IMR-90 (cell line): Measurements from ENCODE around the gene AUTS2. TPM values are rescaled to one million over a fixed set of nuclear protein-coding genes. Genes with fewer than 3 reads are reported as not detected.

ENCODE experiments used
- ATAC-seq: fragments of 200-7000 bp; cut with Tn5 transposase; 2 replicates; pipeline ENCODE4 v1.9.1; 2020; ENCODE audit warnings: low read depth, mild to moderate bottlenecking, moderate library complexity
- BruUV-seq: library from RNA; stranded (reverse); fragments of 400-500 nt; replicated peaks from 2 replicates; lab custom pipeline; 2021; lab: Mats Ljungman, UMichigan
- CTCF ChIA-PET: fragments of 300-600 bp; formaldehyde crosslinking; extraction: SDS; loops from one replicate; lab custom pipeline; 2021; ENCODE audit warnings: antibody characterized with exemption; lab: Yijun Ruan, JAX
- POLR2A ChIA-PET: fragments of 300-600 bp; sonication (Branson Sonifier 250); formaldehyde crosslinking; loops from one replicate; lab custom pipeline; 2022; ENCODE audit warnings: antibody characterized with exemption; ENCODE audit not compliant: unreplicated experiment; lab: Charles Lee
- DNase-seq: peaks from one replicate; pipeline ENCODE4 v3.0.0; 2013
- H2AFZ ChIP-seq: replicated peaks from 2 replicates; pipeline ENCODE3; 2013; ENCODE audit warnings: low read length, mild to moderate bottlenecking; ENCODE audit not compliant: poor library complexity
- H2AK5ac ChIP-seq: 2 replicates; pipeline ENCODE4 v1.6.1; 2013; ENCODE audit warnings: low read depth, low read length, inconsistent platforms
- H2AK9ac ChIP-seq: replicated peaks from 2 replicates; pipeline ENCODE3; 2013; ENCODE audit warnings: mild to moderate bottlenecking, low read depth, low read length, moderate library complexity; ENCODE audit not compliant: poor library complexity
- H2BK120ac ChIP-seq: 2 replicates; pipeline ENCODE4 v1.6.1; 2013; ENCODE audit warnings: low read depth, low read length, inconsistent platforms
- H2BK15ac ChIP-seq: 3 replicates; pipeline ENCODE4 v1.6.1; 2013; ENCODE audit warnings: low read depth, low read length, inconsistent platforms
- H2BK20ac ChIP-seq: 2 replicates; pipeline ENCODE4 v1.6.1; 2013; ENCODE audit warnings: low read depth, mild to moderate bottlenecking, inconsistent platforms, low read length, moderate library complexity
- H2BK5ac ChIP-seq: 2 replicates; pipeline ENCODE4 v1.6.1; 2013; ENCODE audit warnings: mild to moderate bottlenecking, low read depth, low read length, inconsistent platforms; ENCODE audit not compliant: poor library complexity, severe bottlenecking
- H3K14ac ChIP-seq: replicated peaks from 2 replicates; pipeline ENCODE4 v1.6.1; 2013; ENCODE audit warnings: low read depth, low read length, inconsistent platforms
- H3K18ac ChIP-seq: 2 replicates; pipeline ENCODE4 v1.6.1; 2013; ENCODE audit warnings: low read depth, low read length, control low read depth
- H3K23ac ChIP-seq: 2 replicates; pipeline ENCODE4 v1.6.1; 2013; ENCODE audit warnings: low read depth, low read length, inconsistent platforms
- H3K27ac ChIP-seq: 2 replicates; pipeline ENCODE4 v1.5.1; 2013; ENCODE audit warnings: mild to moderate bottlenecking, control low read depth, low read length; ENCODE audit not compliant: insufficient read depth
- H3K27me3 ChIP-seq: 2 replicates; pipeline ENCODE4 v1.6.1; 2013; ENCODE audit warnings: low read length; ENCODE audit not compliant: control insufficient read depth, insufficient read depth
- H3K36me3 ChIP-seq: 2 replicates; pipeline ENCODE4 v1.6.1; 2013; ENCODE audit warnings: low read length, mixed read lengths; ENCODE audit not compliant: control insufficient read depth, insufficient read depth
- H3K4ac ChIP-seq: 2 replicates; pipeline ENCODE4 v1.6.1; 2013; ENCODE audit warnings: low read depth, low read length, inconsistent platforms
- H3K4me1 ChIP-seq: 2 replicates; pipeline ENCODE4 v1.6.1; 2013; ENCODE audit warnings: low read length, mixed read lengths; ENCODE audit not compliant: control insufficient read depth, insufficient read depth
- H3K4me2 ChIP-seq: 2 replicates; pipeline ENCODE4 v1.6.1; 2013; ENCODE audit warnings: low read depth, mild to moderate bottlenecking, control low read depth, low read length, moderate library complexity
- H3K4me3 ChIP-seq: 2 replicates; pipeline ENCODE4 v1.5.1; 2013; ENCODE audit warnings: low read depth, mild to moderate bottlenecking, control low read depth, low read length, moderate library complexity; ENCODE audit not compliant: insufficient read depth
- H3K56ac ChIP-seq: 2 replicates; pipeline ENCODE4 v1.6.1; 2013; ENCODE audit warnings: low read length, inconsistent platforms; ENCODE audit not compliant: insufficient read depth; ENCODE audit errors: extremely low read depth
- H3K79me1 ChIP-seq, 2 experiments: 2 replicates each; pipeline ENCODE4 v1.6.1; 2013; ENCODE audit warnings: low read length in 2 of 2, inconsistent platforms in 1 of 2, low read depth in 1 of 2
- H3K9ac ChIP-seq: 2 replicates; pipeline ENCODE4 v1.6.1; 2013; ENCODE audit warnings: low read depth, low read length, control low read depth
- H3K9me1 ChIP-seq: 2 replicates; pipeline ENCODE4 v1.6.1; 2013; ENCODE audit warnings: low read length, inconsistent platforms; ENCODE audit not compliant: insufficient read depth
- H3K9me3 ChIP-seq: 2 replicates; pipeline ENCODE4 v1.6.1; 2013; ENCODE audit warnings: low read length; ENCODE audit not compliant: control insufficient read depth, insufficient read depth
- H4K20me1 ChIP-seq: 2 replicates; pipeline ENCODE4 v1.6.1; 2013; ENCODE audit warnings: low read length, inconsistent platforms; ENCODE audit not compliant: insufficient read depth
- H4K5ac ChIP-seq: 2 replicates; pipeline ENCODE4 v1.6.1; 2013; ENCODE audit warnings: mild to moderate bottlenecking, low read depth, low read length, control low read depth
- H4K8ac ChIP-seq, 2 experiments: 2 replicates each; pipeline ENCODE4 v1.6.1; 2013; ENCODE audit warnings: low read depth in 2 of 2, low read length in 2 of 2, control low read depth in 1 of 2, inconsistent platforms in 1 of 2
- H4K91ac ChIP-seq: 2 replicates; pipeline ENCODE4 v1.6.1; 2013; ENCODE audit warnings: low read depth, low read length, inconsistent platforms; ENCODE audit not compliant: insufficient read depth
- CHD1 ChIP-seq: IDR thresholded peaks from 2 replicates; pipeline ENCODE4 v1.6.1; 2012; ENCODE audit warnings: low read depth, low read length, improper control_type of control experiment
- ELK1 ChIP-seq: fragments of 150-350 bp; IDR thresholded peaks from 2 replicates; pipeline ENCODE4 v1.6.1; 2016; ENCODE audit warnings: low read depth, mild to moderate bottlenecking, low read length, moderate library complexity, borderline replicate concordance
- FOS ChIP-seq: fragments of 150-350 bp; IDR thresholded peaks from 2 replicates; pipeline ENCODE4 v1.6.1; 2016; ENCODE audit warnings: low read depth, low read length
- NFE2L2 ChIP-seq: fragments of 150-350 bp; IDR thresholded peaks from 2 replicates; pipeline ENCODE4 v1.6.1; 2016; ENCODE audit warnings: low read depth, mild to moderate bottlenecking, low read length
- POLR2A ChIP-seq: IDR thresholded peaks from 2 replicates; pipeline ENCODE4 v1.6.1; 2012; ENCODE audit warnings: mild to moderate bottlenecking, low read depth, low read length
- RAD21 ChIP-seq: IDR thresholded peaks from 2 replicates; pipeline ENCODE4 v1.6.1; 2012; ENCODE audit warnings: low read length, improper control_type of control experiment
- RFX5 ChIP-seq: IDR thresholded peaks from 2 replicates; pipeline ENCODE4 v1.8.0; 2012; ENCODE audit warnings: low read depth, mild to moderate bottlenecking, low read length, moderate library complexity
- WGBS, 2 experiments: methylation state at CpG; one replicate each; pipeline versions ENCODE4 v1.1.5 to v1.1.7; 2013; ENCODE audit warnings: missing lambda C conversion rate in 2 of 2; ENCODE audit not compliant: insufficient read length in 1 of 2; ENCODE audit errors: extremely low coverage in 2 of 2; 5-methylcytosine and 5-hydroxymethylcytosine counted together
- dilution Hi-C: fragments of 300-500 bp; cut with HindIII; formaldehyde crosslinking; loops from one replicate; pipeline ENCODE4 v1.14.3; 2018; ENCODE audit warnings: low sequenced_read_pairs; ENCODE audit not compliant: unreplicated experiment
- in situ Hi-C: fragments of 300-500 bp; cut with MboI; formaldehyde crosslinking; loops from 3 replicates; pipeline ENCODE4 v1.14.3; 2019; ENCODE audit warnings: low sequenced_read_pairs, inconsistent platforms, mixed read lengths
- intact Hi-C: fragments of 100-400 bp; cut with micrococcal nuclease; formaldehyde crosslinking; loops from 2 replicates; pipeline ENCODE4 v1.10.0; 2022
- polyA plus RNA-seq, 3 experiments: library from polyadenylated mRNA; depleted of rRNA; stranded (reverse); fragments of >200 nt; gene quantifications; 2 replicates each; pipeline ENCODE4 v1.2.3, GENCODE V29; 2012; ENCODE audit warnings: low replicate concordance in 1 of 3
- total RNA-seq: library from RNA; depleted of rRNA; stranded (reverse); fragments of >200 nt; gene quantifications from 2 replicates; pipeline ENCODE4 v1.2.3, GENCODE V29; 2012

The AUTS2 gene
- total and polyA plus RNA-seq, 2 of the 4 experiments (the other 2 are of a cell fraction): 0.90 to 3.0 TPM

- TF ChIP-seq NFE2L2 (no peak), ELK1 (no peak), CHD1 (no peak), POLR2A (no peak), FOS (no peak), RFX5 (no peak), RAD21 (no peak)
- Histone ChIP-seq H4K5ac (no peak overlapping the region), H3K27ac (no peak overlapping the region), H3K4me1 (peaks cover 11% of the 10 kb centered on the region), H2AK9ac (no peak overlapping the region), H2AFZ (peak overlapping the region; percentile 76), H2BK15ac (no peak overlapping the region), H4K20me1 (no peaks in the 10 kb centered on the region), H2BK120ac (no peak overlapping the region), H2BK20ac (no peak overlapping the region), H2AK5ac (no peak overlapping the region), H3K4ac (no peak overlapping the region), H3K36me3 (no peaks in the 10 kb centered on the region), H3K14ac (no peak overlapping the region), H3K4me3 (no peak overlapping the region), H3K79me1 (no peaks in the 10 kb centered on the region), H3K18ac (no peak overlapping the region), H2BK5ac (no peak overlapping the region), H4K91ac (no peak overlapping the region), H3K23ac (no peak overlapping the region), H4K8ac (peak overlapping the region in 1 of 2 experiments; percentile 57; a peak in 2 of 4 replicates), H3K27me3 (peaks cover 2% of the 10 kb centered on the region; the same call in 1 of the 2 replicates), H3K9me3 (no peaks in the 10 kb centered on the region), H3K4me2 (peak overlapping the region; percentile 72; the same call in 1 of the 2 replicates), H3K56ac (no peak overlapping the region), H3K9me1 (peaks cover 10% of the 10 kb centered on the region), H3K9ac (no peak overlapping the region)
- dilution Hi-C loops: no loop called here
- CTCF ChIA-PET: no interaction called here
- ATAC-seq (no peak; the same call in 1 of the 2 replicates), DNase-seq (no peak)
- WGBS, 2 experiments: 28% methylated on average over 3 of the region's 7 CpGs; no CpG with 5 or more reads in 1 of the 2 experiments
- POLR2A ChIA-PET: no interaction called here
- intact Hi-C loops: no loop called here
- no TSS peak for BruUV-seq
- in situ Hi-C loops: no loop called here
Measured at GRCh38 chr7:70630440-70630817, 1032.2 kb downstream of the AUTS2 start.
